Mesothelial cell of epicardium (in vitro differentiated cells): ENCODE data around the gene CHM. TPM values are rescaled to one million over a fixed set of nuclear protein-coding genes. Genes with fewer than 3 reads are reported as not detected.

Experiments used
- DNase-seq, 2 experiments: peaks; one replicate each; pipeline ENCODE4 v3.0.0; 2021; ENCODE audit warnings: low spot score in 2 of 2; ENCODE audit not compliant: unreplicated experiment in 2 of 2
- H3K27ac Mint-ChIP-seq: 2 replicates; pipeline ENCODE4 v1.8.0; 2021; ENCODE audit warnings: mixed read lengths
- H3K27me3 Mint-ChIP-seq: 2 replicates; pipeline ENCODE4 v1.8.0; 2021; ENCODE audit warnings: low read depth, mixed read lengths
- H3K36me3 Mint-ChIP-seq: 2 replicates; pipeline ENCODE4 v1.8.0; 2021; ENCODE audit warnings: mixed read lengths
- H3K4me1 Mint-ChIP-seq: 2 replicates; pipeline ENCODE4 v1.8.0; 2021; ENCODE audit warnings: mixed read lengths
- H3K4me3 Mint-ChIP-seq: 2 replicates; pipeline ENCODE4 v1.8.0; 2021; ENCODE audit warnings: mild to moderate bottlenecking, moderate library complexity, mixed read lengths
- H3K9me3 Mint-ChIP-seq: 2 replicates; pipeline ENCODE4 v1.8.0; 2021; ENCODE audit warnings: mixed read lengths
- total RNA-seq: library from RNA; stranded (reverse); gene quantifications from 3 replicates; pipeline ENCODE4 v1.2.1, GENCODE V29; 2021
- TF ChIP-seq, protein P1 (sequence below): fragments of 200-600 bp; sonication (generic); IDR thresholded peaks from one replicate; pipeline ENCODE4 v1.5.0; 2021; ENCODE audit warnings: antibody characterized with exemption; ENCODE audit not compliant: unreplicated experiment

The CHM gene, protein sequence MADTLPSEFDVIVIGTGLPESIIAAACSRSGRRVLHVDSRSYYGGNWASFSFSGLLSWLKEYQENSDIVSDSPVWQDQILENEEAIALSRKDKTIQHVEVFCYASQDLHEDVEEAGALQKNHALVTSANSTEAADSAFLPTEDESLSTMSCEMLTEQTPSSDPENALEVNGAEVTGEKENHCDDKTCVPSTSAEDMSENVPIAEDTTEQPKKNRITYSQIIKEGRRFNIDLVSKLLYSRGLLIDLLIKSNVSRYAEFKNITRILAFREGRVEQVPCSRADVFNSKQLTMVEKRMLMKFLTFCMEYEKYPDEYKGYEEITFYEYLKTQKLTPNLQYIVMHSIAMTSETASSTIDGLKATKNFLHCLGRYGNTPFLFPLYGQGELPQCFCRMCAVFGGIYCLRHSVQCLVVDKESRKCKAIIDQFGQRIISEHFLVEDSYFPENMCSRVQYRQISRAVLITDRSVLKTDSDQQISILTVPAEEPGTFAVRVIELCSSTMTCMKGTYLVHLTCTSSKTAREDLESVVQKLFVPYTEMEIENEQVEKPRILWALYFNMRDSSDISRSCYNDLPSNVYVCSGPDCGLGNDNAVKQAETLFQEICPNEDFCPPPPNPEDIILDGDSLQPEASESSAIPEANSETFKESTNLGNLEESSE
- 43.2 to 53.7 TPM (median 47.6 TPM) in 3 replicates for total RNA-seq

DNA sequence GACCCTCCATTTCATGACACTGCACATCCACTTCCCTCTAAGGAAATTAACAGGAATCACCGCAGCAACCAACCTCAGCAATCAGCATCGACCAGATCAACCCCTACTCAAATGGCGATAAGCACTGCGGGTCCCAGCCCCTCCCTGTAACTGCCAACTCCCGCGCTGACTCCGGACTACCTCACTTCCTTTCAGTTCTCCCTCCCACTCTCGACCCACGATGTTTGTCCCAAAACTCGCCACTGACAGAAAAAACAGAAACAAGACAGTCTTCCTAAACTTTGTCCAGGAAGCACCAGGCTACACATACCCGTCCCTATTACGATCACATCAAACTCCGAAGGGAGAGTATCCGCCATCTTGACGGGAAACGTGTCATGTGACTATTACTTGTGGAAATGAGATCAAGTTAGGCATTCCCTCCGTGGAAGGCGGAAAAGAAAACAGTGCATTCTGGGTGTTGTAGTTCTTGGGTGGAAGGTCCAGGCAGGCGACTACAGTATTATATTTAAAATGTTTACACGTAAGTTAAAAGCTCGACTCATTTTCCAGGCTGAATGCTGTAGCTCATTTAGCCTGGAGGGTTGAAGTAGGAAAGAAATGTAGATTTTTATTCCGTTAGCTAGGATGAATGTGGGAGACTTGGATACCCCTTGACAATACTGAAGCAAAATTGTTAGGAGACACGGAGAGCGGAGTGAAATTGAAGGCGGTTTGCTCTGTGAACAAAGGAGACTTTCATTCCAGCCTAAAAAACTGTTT is at the start of gene CHM:
TSS of gene CHM (minus strand) at position 385 of the 762 bp plus-strand sequence. CDS start at position 359, 26 bp downstream.
- no peak within 1 kb of the TSS for H3K4me3 Mint-ChIP-seq
- H3K27me3 Mint-ChIP-seq, result peaks cover 2% of the 10 kb centered on the region
- TF ChIP-seq, protein P1, sequence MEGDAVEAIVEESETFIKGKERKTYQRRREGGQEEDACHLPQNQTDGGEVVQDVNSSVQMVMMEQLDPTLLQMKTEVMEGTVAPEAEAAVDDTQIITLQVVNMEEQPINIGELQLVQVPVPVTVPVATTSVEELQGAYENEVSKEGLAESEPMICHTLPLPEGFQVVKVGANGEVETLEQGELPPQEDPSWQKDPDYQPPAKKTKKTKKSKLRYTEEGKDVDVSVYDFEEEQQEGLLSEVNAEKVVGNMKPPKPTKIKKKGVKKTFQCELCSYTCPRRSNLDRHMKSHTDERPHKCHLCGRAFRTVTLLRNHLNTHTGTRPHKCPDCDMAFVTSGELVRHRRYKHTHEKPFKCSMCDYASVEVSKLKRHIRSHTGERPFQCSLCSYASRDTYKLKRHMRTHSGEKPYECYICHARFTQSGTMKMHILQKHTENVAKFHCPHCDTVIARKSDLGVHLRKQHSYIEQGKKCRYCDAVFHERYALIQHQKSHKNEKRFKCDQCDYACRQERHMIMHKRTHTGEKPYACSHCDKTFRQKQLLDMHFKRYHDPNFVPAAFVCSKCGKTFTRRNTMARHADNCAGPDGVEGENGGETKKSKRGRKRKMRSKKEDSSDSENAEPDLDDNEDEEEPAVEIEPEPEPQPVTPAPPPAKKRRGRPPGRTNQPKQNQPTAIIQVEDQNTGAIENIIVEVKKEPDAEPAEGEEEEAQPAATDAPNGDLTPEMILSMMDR, result no peak
- peaks cover 13% of the 10 kb centered on the region for H3K4me1 Mint-ChIP-seq
- peaks cover 5% of the 10 kb centered on the region for H3K36me3 Mint-ChIP-seq
- DNase-seq, result peak; percentile 35 to 72
- H3K9me3 Mint-ChIP-seq, result peaks cover 7% of the 10 kb centered on the region
- no peak within 1 kb of the TSS for H3K27ac Mint-ChIP-seq

DNA sequence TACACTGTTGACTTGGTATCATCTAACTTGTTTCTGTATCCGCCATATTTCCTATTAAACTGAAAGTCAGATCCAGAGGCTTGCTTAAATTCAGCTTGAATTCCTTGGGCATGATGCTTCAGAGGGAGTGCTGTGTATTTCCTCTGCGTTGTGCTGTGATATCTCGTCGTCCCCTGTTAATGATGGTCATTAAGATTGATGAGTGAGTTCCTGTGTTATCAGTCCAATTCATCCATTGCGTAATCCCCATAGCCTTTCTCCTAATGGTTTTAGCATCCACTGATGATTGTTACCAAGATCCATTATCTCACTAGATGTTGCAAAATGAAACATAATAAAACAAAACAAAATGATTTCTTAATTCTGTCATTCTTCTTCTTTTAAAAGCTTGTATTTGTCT is 31.3 kb upstream of the CHM start:
- Mint-ChIP-seq H3K27ac (no peak overlapping the region), H3K27me3 (no peaks in the 10 kb centered on the region), H3K36me3 (no peaks in the 10 kb centered on the region), H3K9me3 (peaks cover 23% of the 10 kb centered on the region), H3K4me3 (no peak overlapping the region), H3K4me1 (peaks cover 4% of the 10 kb centered on the region)
- TF ChIP-seq, protein P1, result no peak
- no peak for DNase-seq

DNA sequence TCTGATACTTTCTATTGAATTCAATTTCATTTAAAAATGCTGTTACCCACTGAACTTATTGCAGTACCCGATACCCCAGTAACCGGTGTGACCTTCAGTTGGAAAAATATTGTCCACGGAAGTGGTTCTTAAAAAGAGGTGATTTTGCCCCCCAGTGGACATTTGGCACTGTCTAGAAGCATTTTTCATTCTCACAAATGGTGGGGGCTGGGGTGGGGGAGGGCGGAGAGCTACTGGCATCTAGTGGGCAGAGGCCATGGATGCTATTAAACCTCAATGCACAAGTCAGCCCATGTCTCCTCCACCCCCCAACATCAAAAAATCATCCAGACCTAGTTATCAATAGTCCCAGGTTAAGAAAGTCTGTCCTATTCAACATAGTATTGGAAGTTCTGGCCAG is 19.6 kb upstream of the CHM start:
- TF ChIP-seq, protein P1, result no peak
- no peaks in the 10 kb centered on the region for H3K36me3 Mint-ChIP-seq
- peaks cover 15% of the 10 kb centered on the region for H3K9me3 Mint-ChIP-seq
- H3K4me3 Mint-ChIP-seq, result no peak overlapping the region
- H3K4me1 Mint-ChIP-seq, result no peaks in the 10 kb centered on the region
- H3K27me3 Mint-ChIP-seq, result no peaks in the 10 kb centered on the region
- no peak for DNase-seq
- no peak overlapping the region for H3K27ac Mint-ChIP-seq

DNA sequence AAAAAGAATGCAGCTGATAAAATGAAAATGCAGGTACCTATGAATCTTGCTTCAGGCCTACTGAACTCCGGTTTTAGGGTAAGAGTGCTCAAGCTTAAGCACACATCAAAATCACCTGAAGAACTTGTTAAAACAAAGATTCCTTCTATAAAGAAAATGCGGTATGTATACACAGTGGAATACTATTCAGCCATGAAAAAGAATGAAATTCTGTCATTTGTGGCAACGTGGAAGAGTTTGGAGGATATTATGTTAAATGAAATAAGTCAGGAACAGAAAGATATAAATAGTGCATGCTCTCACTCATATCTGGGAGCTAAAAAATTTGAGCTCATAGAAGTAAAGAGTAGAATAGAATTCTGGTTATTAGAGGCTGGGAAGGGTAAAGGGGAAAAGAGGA is 14.0 kb upstream of the CHM start:
- Mint-ChIP-seq H3K4me1 (no peaks in the 10 kb centered on the region), H3K4me3 (no peak overlapping the region), H3K36me3 (no peaks in the 10 kb centered on the region)

DNA sequence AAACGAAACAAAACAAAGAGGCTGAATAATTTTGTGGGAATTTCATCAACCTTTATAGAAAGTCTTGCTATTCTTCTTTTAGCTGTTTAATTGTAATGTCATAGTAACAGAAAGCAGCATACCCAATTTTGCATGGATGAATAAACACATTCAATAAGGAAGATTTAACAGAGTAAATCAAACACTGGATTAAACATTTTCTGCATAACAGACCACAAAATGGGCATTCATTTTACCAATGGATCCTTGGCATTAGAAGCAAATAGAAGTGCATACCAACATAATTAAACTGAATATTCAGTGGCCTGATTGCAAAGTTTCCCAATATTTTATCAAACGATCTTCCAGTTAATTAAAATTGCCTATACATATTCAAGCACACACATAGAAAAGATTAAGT is 4.4 kb upstream of the CHM start:
- Mint-ChIP-seq H3K27me3 (peaks cover 4% of the 10 kb centered on the region), H3K9me3 (peaks cover 7% of the 10 kb centered on the region), H3K4me1 (no peaks in the 10 kb centered on the region), H3K36me3 (no peaks in the 10 kb centered on the region), H3K4me3 (no peak overlapping the region), H3K27ac (no peak overlapping the region)
- TF ChIP-seq, protein P1, result no peak
- DNase-seq, result no peak

More for the DNA sequence above, 14.0 kb upstream of the CHM start:
- no peak for DNase-seq
- H3K27me3 Mint-ChIP-seq, result peaks cover 3% of the 10 kb centered on the region
- TF ChIP-seq, protein P1, result no peak
- peaks cover 6% of the 10 kb centered on the region for H3K9me3 Mint-ChIP-seq
- no peak overlapping the region for H3K27ac Mint-ChIP-seq
